MCF 10A (cell line): Measurements from ENCODE around the gene GABRA1. TPM values are rescaled to one million over a fixed set of nuclear protein-coding genes. Genes with fewer than 3 reads are reported as not detected.

Source experiments
- BruUV-seq: library from RNA; stranded (reverse); fragments of 400-500 nt; replicated peaks from 2 replicates; lab custom pipeline; 2021; lab: Mats Ljungman, UMichigan
- CTCF ChIA-PET: fragments of 300-600 bp; sonication (Branson Sonifier 250); formaldehyde crosslinking; extraction: SDS; loops from one replicate; lab custom pipeline; 2021; ENCODE audit warnings: antibody characterized with exemption, inconsistent platforms; lab: Yijun Ruan, JAX
- POLR2A ChIA-PET: fragments of 300-600, 350-650 bp; sonication (Branson Sonifier 250); formaldehyde crosslinking; extraction: SDS; loops from one replicate; lab custom pipeline; 2020; ENCODE audit warnings: antibody characterized with exemption, inconsistent platforms; lab: Yijun Ruan, JAX
- DNase-seq: peaks from one replicate; pipeline ENCODE4 v3.0.0-alpha.2; 2018; ENCODE audit not compliant: unreplicated experiment
- H3K27ac Mint-ChIP-seq: one replicate; pipeline ENCODE4 v1.8.0; 2022; ENCODE audit warnings: mild to moderate bottlenecking, low read depth, mixed read lengths; ENCODE audit not compliant: unreplicated experiment
- H3K27me3 Mint-ChIP-seq: one replicate; pipeline ENCODE4 v1.8.0; 2022; ENCODE audit warnings: mixed read lengths; ENCODE audit not compliant: insufficient read depth, unreplicated experiment
- H3K36me3 Mint-ChIP-seq: one replicate; pipeline ENCODE4 v1.8.0; 2022; ENCODE audit warnings: mild to moderate bottlenecking, moderate library complexity, mixed read lengths; ENCODE audit not compliant: insufficient read depth, unreplicated experiment
- H3K4me1 Mint-ChIP-seq: one replicate; pipeline ENCODE4 v1.8.0; 2022; ENCODE audit warnings: mixed read lengths; ENCODE audit not compliant: insufficient read depth, unreplicated experiment
- H3K4me3 Mint-ChIP-seq: one replicate; pipeline ENCODE4 v1.8.0; 2022; ENCODE audit warnings: mild to moderate bottlenecking, moderate library complexity, mixed read lengths; ENCODE audit not compliant: unreplicated experiment
- H3K9me3 Mint-ChIP-seq: one replicate; pipeline ENCODE4 v1.8.0; 2022; ENCODE audit warnings: mixed read lengths; ENCODE audit not compliant: unreplicated experiment
- CTCF ChIP-seq: fragments of 200-600 bp; IDR thresholded peaks from one replicate; pipeline ENCODE4 v1.8.0; 2022; ENCODE audit warnings: antibody characterized with exemption, mild to moderate bottlenecking; ENCODE audit not compliant: unreplicated experiment
- intact Hi-C: fragments of 100-400 bp; cut with micrococcal nuclease; formaldehyde crosslinking; loops from 2 replicates; pipeline ENCODE4 v1.14.1; 2022
- total RNA-seq: library from RNA; stranded (reverse); gene quantifications from 2 replicates; pipeline ENCODE4 v1.2.3, GENCODE V29; 2022

The GABRA1 gene
- total RNA-seq, 1 experiment from 2014 or later, result not detected

GRCh38 chr5:161863259-161863658 is 15.3 kb downstream of the GABRA1 start:
- Mint-ChIP-seq H3K27ac (no peak overlapping the region), H3K9me3 (no peaks in the 10 kb centered on the region), H3K27me3 (peaks cover 84% of the 10 kb centered on the region), H3K4me3 (no peak overlapping the region), H3K4me1 (no peaks in the 10 kb centered on the region), H3K36me3 (no peaks in the 10 kb centered on the region)
- POLR2A ChIA-PET, result interaction anchor here (0.6 to 0.7 kb wide), 2 partner anchors 21 to 1215 kb away, joined by 3 read pairs; no protein-coding TSS in a partner anchor
- BruUV-seq, result no TSS peak
- no peak for DNase-seq
- intact Hi-C loops, result no loop called here
- CTCF ChIA-PET, result interaction anchor here (0.7 to 1.4 kb wide), 5 partner anchors 10 to 1485 kb away, joined by 3 to 8 read pairs (median 6); no protein-coding TSS in a partner anchor
- TF ChIP-seq CTCF, result no peak

DNA sequence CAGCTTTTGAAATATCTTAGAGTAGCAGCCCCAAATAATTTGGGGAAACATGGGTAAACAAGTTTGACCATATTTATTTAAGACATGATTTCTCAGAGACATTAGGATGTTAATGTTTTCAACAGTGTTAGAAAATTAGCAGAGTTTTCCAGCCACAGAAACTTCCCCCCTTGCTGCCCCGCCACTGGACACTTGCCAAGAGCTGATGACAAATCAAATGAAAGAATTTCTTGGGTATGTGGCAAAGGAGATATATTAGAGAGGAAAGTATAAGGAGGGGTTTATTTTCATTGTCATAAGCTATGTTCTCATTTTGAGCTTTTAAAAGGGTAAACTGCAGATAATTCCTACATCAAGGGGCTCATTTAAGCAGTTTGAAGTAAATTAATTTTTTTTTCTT is 15.9 kb downstream of the GABRA1 start:
- H3K4me3 Mint-ChIP-seq, result no peak overlapping the region
- peaks cover 84% of the 10 kb centered on the region for H3K27me3 Mint-ChIP-seq
- intact Hi-C loops, result no loop called here
- no peaks in the 10 kb centered on the region for H3K4me1 Mint-ChIP-seq
- CTCF ChIA-PET, result interaction anchor here (0.8 to 1.4 kb wide), 5 partner anchors 11 to 1545 kb away, joined by 3 to 8 read pairs (median 6); no protein-coding TSS in a partner anchor
- BruUV-seq, result no TSS peak
- H3K9me3 Mint-ChIP-seq, result no peaks in the 10 kb centered on the region
- no peaks in the 10 kb centered on the region for H3K36me3 Mint-ChIP-seq
- POLR2A ChIA-PET, result interaction anchor here (0.6 to 0.7 kb wide), 2 partner anchors 20 to 1216 kb away, joined by 3 read pairs; no protein-coding TSS in a partner anchor
- DNase-seq, result no peak
- no peak overlapping the region for H3K27ac Mint-ChIP-seq
- TF ChIP-seq CTCF, result no peak

- Mint-ChIP-seq H3K4me1 (no peaks in the 10 kb centered on the region), H3K36me3 (no peaks in the 10 kb centered on the region), H3K27ac (no peak overlapping the region), H3K4me3 (no peak overlapping the region), H3K27me3 (peaks cover 84% of the 10 kb centered on the region), H3K9me3 (no peaks in the 10 kb centered on the region)
- POLR2A ChIA-PET, result no interaction called here
- CTCF ChIA-PET, result interaction anchor here (0.5 to 1.4 kb wide), 3 partner anchors 9 to 1543 kb away, joined by 3 to 6 read pairs (median 3); no protein-coding TSS in a partner anchor
- intact Hi-C loops, result loop anchor here (5.0 kb wide), 1 partner anchor 712 kb away; no protein-coding TSS in a partner anchor
- BruUV-seq, result no TSS peak
- no peak for TF ChIP-seq CTCF
- no peak for DNase-seq
Observed at GRCh38 chr5:161865510-161865909, 17.6 kb downstream of the GABRA1 start.

- H3K4me3 Mint-ChIP-seq, result no peak overlapping the region
- H3K9me3 Mint-ChIP-seq, result no peaks in the 10 kb centered on the region
- H3K27ac Mint-ChIP-seq, result no peak overlapping the region
- peak; percentile 30 for DNase-seq
- no peak for TF ChIP-seq CTCF
- intact Hi-C loops, result no loop called here
- H3K4me1 Mint-ChIP-seq, result no peaks in the 10 kb centered on the region
- BruUV-seq, result no TSS peak
- no peaks in the 10 kb centered on the region for H3K36me3 Mint-ChIP-seq
- ChIA-PET CTCF (no interaction called here), POLR2A (no interaction called here)
- peaks cover 9% of the 10 kb centered on the region for H3K27me3 Mint-ChIP-seq
Observed at GRCh38 chr5:161889971-161890370, 42.1 kb downstream of the GABRA1 start.
